ENCODE results near the gene SRCIN1. TPM values are rescaled to one million over a fixed set of nuclear protein-coding genes. Genes with fewer than 3 reads are reported as not detected.

SRCIN1 gene
- total and polyA plus RNA-seq, 7 experiments from 2014 or later: 0.15 to 0.40 (median 0.23) TPM; not detected in 3

- peaks cover 10 to 28% of the 10 kb centered on the region in 2 donors for H3K27me3 ChIP-seq (ENCODE audit: control insufficient read depth in 2 of 2, insufficient read depth in 2 of 2, low read length in 2 of 2)
- Mint-ChIP-seq H3K27me3 (peaks cover 39 to 81% (median 45%) of the 10 kb centered on the region in 5 donors), H3K36me3 (no peaks in the 10 kb centered on the region), H3K27ac (no peak overlapping the region), H3K4me1 (peaks cover 6 to 30% (median 13%) of the 10 kb centered on the region in 7 donors), H3K9me3 (peaks cover 0 to 2% (median 0%) of the 10 kb centered on the region in 11 donors), H3K4me3 (peak overlapping the region in 5 of 10 donors; percentile 2 to 68 (median 12))
- H3K27ac ChIP-seq (ENCODE audit: low read depth, low read length): no peak overlapping the region
- no peak for DNase-seq
- no peak overlapping the region for H3K4me3 ChIP-seq (ENCODE audit: low read length)
- no peaks in the 10 kb centered on the region for H3K36me3 ChIP-seq (ENCODE audit: control insufficient read depth in 2 of 3, insufficient read depth in 3 of 3, low read length in 3 of 3)
- H3K4me1 ChIP-seq (ENCODE audit: control insufficient read depth in 2 of 2, insufficient read depth in 2 of 2, low read length in 2 of 2): peaks cover 9 to 11% of the 10 kb centered on the region in 2 donors
- CTCF ChIA-PET: interaction anchor here (1.2 kb wide), 1 partner anchor 20 kb away, joined by 3 read pairs; no protein-coding TSS in a partner anchor
- no peak for ATAC-seq
- POLR2A ChIA-PET: interaction anchor here (1.5 kb wide), 1 partner anchor 32 kb away, joined by 3 read pairs; no protein-coding TSS in a partner anchor
- intact Hi-C loops (cut with micrococcal nuclease): no loop called here
- no peaks in the 10 kb centered on the region for H3K9me3 ChIP-seq (ENCODE audit: control insufficient read depth in 2 of 3, low read length in 3 of 3)
Measured at GRCh38 chr17:38603786-38604478, 1.8 kb downstream of the SRCIN1 start.

DNA sequence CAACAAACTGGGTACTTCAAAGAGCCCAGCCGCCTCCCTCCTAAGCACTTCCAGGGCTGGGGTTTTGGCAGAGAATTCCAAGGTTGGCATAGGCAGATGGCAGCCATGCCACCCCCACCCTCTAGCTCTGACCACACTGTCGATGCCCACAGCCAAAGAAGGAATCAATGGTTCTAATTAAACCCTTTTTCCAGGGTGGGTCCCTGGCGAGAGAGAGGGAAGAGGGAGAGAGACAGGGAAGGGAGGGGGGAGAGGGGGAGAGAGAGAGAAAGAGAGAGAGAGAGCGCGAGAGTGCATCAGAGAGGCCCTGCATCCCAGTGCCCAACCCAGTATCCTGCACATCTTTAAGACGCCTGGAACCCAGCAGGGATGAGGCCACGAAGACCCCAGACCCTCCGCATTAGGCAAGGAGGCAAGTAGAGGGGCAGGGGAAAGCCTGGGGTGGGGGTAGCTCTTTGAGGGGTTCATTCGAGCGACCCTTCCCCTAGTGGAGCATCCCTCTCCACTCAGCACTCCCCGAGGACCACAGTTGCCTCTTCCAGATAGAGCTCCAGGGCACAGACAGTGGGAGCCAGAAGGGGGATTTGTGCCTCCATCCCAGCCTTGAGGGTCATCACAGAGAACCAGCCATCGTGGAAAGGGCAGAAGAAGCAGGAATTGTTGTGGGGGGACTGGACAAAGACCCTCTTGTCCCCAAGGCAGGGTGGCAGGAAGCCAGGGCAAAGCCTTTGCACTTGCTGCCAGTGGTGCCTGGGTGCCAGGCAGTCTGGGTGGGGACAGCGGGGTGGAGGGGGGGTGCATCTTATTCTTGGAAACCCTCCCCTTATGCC lies 2.6 kb downstream of the SRCIN1 start:
- ATAC-seq: no peak
- ChIA-PET POLR2A (interaction anchor here (1.5 kb wide), 1 partner anchor 32 kb away, joined by 3 read pairs; no protein-coding TSS in a partner anchor), CTCF (interaction anchor here (0.9 to 1.2 kb wide), 2 partner anchors 20 to 45 kb away, joined by 3 to 4 read pairs; no protein-coding TSS in a partner anchor)
- no peak overlapping the region for H3K27ac Mint-ChIP-seq
- intact Hi-C loops (cut with micrococcal nuclease): no loop called here
- peaks cover 36 to 79% (median 45%) of the 10 kb centered on the region in 5 donors for H3K27me3 Mint-ChIP-seq
- H3K9me3 Mint-ChIP-seq: peaks cover 0 to 2% (median 0%) of the 10 kb centered on the region in 11 donors
- H3K36me3 Mint-ChIP-seq: no peaks in the 10 kb centered on the region
- no peak for DNase-seq
- no peaks in the 10 kb centered on the region for H3K36me3 ChIP-seq (ENCODE audit: control insufficient read depth in 2 of 3, insufficient read depth in 3 of 3, low read length in 3 of 3)
- no peak overlapping the region for H3K4me3 ChIP-seq (ENCODE audit: low read length)
- H3K4me1 Mint-ChIP-seq: peaks cover 6 to 29% (median 13%) of the 10 kb centered on the region in 7 donors
- peaks cover 9 to 11% of the 10 kb centered on the region in 2 donors for H3K4me1 ChIP-seq (ENCODE audit: control insufficient read depth in 2 of 2, insufficient read depth in 2 of 2, low read length in 2 of 2)
- peak overlapping the region in 3 of 10 donors; percentile 12 to 47 (median 25) for H3K4me3 Mint-ChIP-seq
- H3K27ac ChIP-seq (ENCODE audit: low read depth, low read length): no peak overlapping the region
- no peaks in the 10 kb centered on the region for H3K9me3 ChIP-seq (ENCODE audit: control insufficient read depth in 2 of 3, low read length in 3 of 3)
- peaks cover 10 to 23% of the 10 kb centered on the region in 2 donors for H3K27me3 ChIP-seq (ENCODE audit: control insufficient read depth in 2 of 2, insufficient read depth in 2 of 2, low read length in 2 of 2)

DNA sequence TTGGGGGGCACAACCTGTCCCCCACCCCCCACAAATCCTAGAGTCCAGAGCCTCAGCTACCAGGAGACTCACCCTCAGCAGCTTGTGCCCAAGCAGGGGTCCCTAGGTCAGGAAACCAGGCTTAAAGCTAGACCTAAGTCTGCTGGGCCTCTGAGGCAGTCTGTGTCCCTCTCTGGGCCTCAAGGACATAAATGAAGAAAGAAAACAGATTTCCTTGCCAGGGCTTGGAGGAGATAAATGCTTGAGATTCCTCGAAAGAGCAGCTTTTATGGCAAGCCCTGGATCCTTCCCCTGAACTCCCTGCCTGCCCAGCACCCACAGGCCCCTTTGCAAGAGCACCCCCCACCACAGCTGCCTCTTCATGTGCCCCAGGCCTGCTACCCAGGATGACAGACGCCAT lies 3.3 kb downstream of the SRCIN1 start:
- ChIA-PET CTCF (interaction anchor here (0.9 kb wide), 1 partner anchor 44 kb away, joined by 4 read pairs; no protein-coding TSS in a partner anchor), POLR2A (interaction anchor here (0.5 to 1.5 kb wide), 2 partner anchors 31 to 235 kb away, joined by 3 read pairs; no protein-coding TSS in a partner anchor)
- Mint-ChIP-seq H3K27me3 (peaks cover 33 to 79% (median 45%) of the 10 kb centered on the region in 5 donors), H3K4me1 (peaks cover under 1 to 25% (median 10%) of the 10 kb centered on the region in 7 donors), H3K27ac (no peak overlapping the region), H3K36me3 (no peaks in the 10 kb centered on the region), H3K9me3 (peaks cover 0 to 2% (median 0%) of the 10 kb centered on the region in 11 donors), H3K4me3 (no peak overlapping the region)
- Histone ChIP-seq H3K27ac (ENCODE audit: low read depth, low read length) (no peak overlapping the region), H3K27me3 (ENCODE audit: control insufficient read depth in 2 of 2, insufficient read depth in 2 of 2, low read length in 2 of 2) (peaks cover 4 to 16% of the 10 kb centered on the region in 2 donors), H3K4me3 (ENCODE audit: low read length) (no peak overlapping the region), H3K36me3 (ENCODE audit: control insufficient read depth in 2 of 3, insufficient read depth in 3 of 3, low read length in 3 of 3) (no peaks in the 10 kb centered on the region), H3K4me1 (ENCODE audit: control insufficient read depth in 2 of 2, insufficient read depth in 2 of 2, low read length in 2 of 2) (peaks cover 9 to 11% of the 10 kb centered on the region in 2 donors), H3K9me3 (ENCODE audit: control insufficient read depth in 2 of 3, low read length in 3 of 3) (no peaks in the 10 kb centered on the region)
- intact Hi-C loops (cut with micrococcal nuclease): no loop called here
- ATAC-seq: no peak
- no peak for DNase-seq

DNA sequence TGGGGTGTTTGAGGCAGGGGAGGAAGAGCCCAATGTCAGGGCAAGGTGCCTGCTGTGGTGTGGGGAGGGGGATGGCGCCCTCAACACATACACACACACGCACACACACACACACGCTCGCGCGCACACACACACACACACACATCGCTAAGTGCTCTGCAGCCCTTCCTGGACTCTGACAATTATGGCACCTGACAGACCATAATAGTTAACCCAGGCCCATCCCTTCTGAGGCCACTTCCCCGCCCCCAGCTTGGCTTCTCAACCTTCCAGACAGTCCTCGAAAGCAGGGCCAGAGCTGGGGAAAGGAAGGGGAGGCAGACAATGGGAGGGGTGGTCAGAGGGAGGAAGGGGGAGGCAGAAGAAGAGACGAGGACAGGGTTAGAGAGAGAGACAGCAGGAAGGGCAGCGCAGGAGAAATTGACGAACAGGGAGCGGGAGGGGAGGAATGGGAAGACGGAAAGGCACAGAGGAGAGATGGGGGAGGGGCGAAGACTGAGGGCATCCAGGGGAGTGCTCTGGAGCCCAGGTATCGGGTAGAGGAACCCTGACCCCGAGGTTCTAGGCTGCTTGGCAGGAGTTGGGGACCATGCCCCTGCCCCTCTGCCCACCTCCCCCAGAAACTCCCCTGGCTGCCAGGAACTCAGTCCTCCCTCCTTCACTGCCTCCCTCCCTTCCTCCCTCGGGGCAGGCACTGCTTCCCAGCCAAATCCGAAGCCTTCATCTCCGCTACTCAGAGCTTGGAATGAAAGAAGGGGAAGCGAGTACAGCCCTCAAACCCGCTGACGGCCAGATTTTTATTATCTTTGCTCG lies 4.0 kb downstream of the SRCIN1 start:
- intact Hi-C loops (cut with micrococcal nuclease): no loop called here
- ChIA-PET CTCF (no interaction called here), POLR2A (interaction anchor here (0.5 kb wide), 1 partner anchor 235 kb away, joined by 3 read pairs; no protein-coding TSS in a partner anchor)
- H3K4me3 Mint-ChIP-seq: no peak overlapping the region
- H3K9me3 ChIP-seq (ENCODE audit: control insufficient read depth in 2 of 3, low read length in 3 of 3): no peaks in the 10 kb centered on the region
- no peaks in the 10 kb centered on the region for H3K36me3 ChIP-seq (ENCODE audit: control insufficient read depth in 2 of 3, insufficient read depth in 3 of 3, low read length in 3 of 3)
- ATAC-seq (no peak), DNase-seq (no peak)
- no peak overlapping the region for H3K4me3 ChIP-seq (ENCODE audit: low read length)
- H3K27me3 ChIP-seq (ENCODE audit: control insufficient read depth in 2 of 2, insufficient read depth in 2 of 2, low read length in 2 of 2): peaks cover 0 to 9% of the 10 kb centered on the region in 2 donors
- peaks cover 0 to 20% (median 6%) of the 10 kb centered on the region in 7 donors for H3K4me1 Mint-ChIP-seq
- H3K36me3 Mint-ChIP-seq: no peaks in the 10 kb centered on the region
- H3K27ac Mint-ChIP-seq: no peak overlapping the region
- H3K9me3 Mint-ChIP-seq: peaks cover 0 to 2% (median 0%) of the 10 kb centered on the region in 11 donors
- no peak overlapping the region for H3K27ac ChIP-seq (ENCODE audit: low read depth, low read length)
- H3K27me3 Mint-ChIP-seq: peaks cover 33 to 79% (median 45%) of the 10 kb centered on the region in 5 donors
- H3K4me1 ChIP-seq (ENCODE audit: control insufficient read depth in 2 of 2, insufficient read depth in 2 of 2, low read length in 2 of 2): peaks cover 5 to 7% of the 10 kb centered on the region in 2 donors

DNA sequence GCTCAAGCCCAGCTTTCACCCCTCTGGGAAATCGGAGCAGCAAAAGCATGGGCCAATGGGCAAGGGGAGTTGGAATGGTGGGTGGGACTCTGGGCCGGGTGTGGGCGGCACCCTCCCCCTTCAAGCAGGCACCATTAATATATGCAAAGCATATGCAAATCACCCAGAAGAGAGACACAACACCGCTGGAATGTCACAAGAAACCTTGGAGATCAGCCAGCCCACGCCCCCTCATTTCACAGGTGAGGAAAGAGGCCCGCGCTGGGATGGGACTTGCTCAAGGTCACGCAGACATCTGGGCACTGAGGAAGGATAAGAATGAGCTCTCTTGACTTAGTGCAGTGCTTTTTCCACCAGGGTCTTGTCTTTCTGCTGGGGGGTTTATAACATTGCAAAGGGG lies 4.8 kb downstream of the SRCIN1 start:
- Mint-ChIP-seq H3K27me3 (peaks cover 39 to 84% (median 49%) of the 10 kb centered on the region in 5 donors), H3K4me1 (peaks cover 0 to 19% (median 3%) of the 10 kb centered on the region in 7 donors), H3K4me3 (no peak overlapping the region), H3K27ac (no peak overlapping the region), H3K9me3 (peaks cover 0 to 2% (median 0%) of the 10 kb centered on the region in 11 donors), H3K36me3 (no peaks in the 10 kb centered on the region)
- no peak overlapping the region for H3K4me3 ChIP-seq (ENCODE audit: low read length)
- no peaks in the 10 kb centered on the region for H3K9me3 ChIP-seq (ENCODE audit: control insufficient read depth in 2 of 3, low read length in 3 of 3)
- intact Hi-C loops (cut with micrococcal nuclease): no loop called here
- peaks cover 0 to 8% of the 10 kb centered on the region in 2 donors for H3K27me3 ChIP-seq (ENCODE audit: control insufficient read depth in 2 of 2, insufficient read depth in 2 of 2, low read length in 2 of 2)
- CTCF ChIA-PET: no interaction called here
- H3K4me1 ChIP-seq (ENCODE audit: control insufficient read depth in 2 of 2, insufficient read depth in 2 of 2, low read length in 2 of 2): no peaks in the 10 kb centered on the region
- no peaks in the 10 kb centered on the region for H3K36me3 ChIP-seq (ENCODE audit: control insufficient read depth in 2 of 3, insufficient read depth in 3 of 3, low read length in 3 of 3)
- ATAC-seq (no peak), DNase-seq (no peak)
- POLR2A ChIA-PET: no interaction called here
- no peak overlapping the region for H3K27ac ChIP-seq (ENCODE audit: low read depth, low read length)

- Histone ChIP-seq H3K27ac (ENCODE audit: low read depth, low read length) (no peak overlapping the region), H3K4me3 (ENCODE audit: low read length) (no peak overlapping the region), H3K4me1 (ENCODE audit: control insufficient read depth in 2 of 2, insufficient read depth in 2 of 2, low read length in 2 of 2) (no peaks in the 10 kb centered on the region), H3K9me3 (ENCODE audit: control insufficient read depth in 2 of 3, low read length in 3 of 3) (no peaks in the 10 kb centered on the region), H3K27me3 (ENCODE audit: control insufficient read depth in 2 of 2, insufficient read depth in 2 of 2, low read length in 2 of 2) (peaks cover 0 to 8% of the 10 kb centered on the region in 2 donors), H3K36me3 (ENCODE audit: control insufficient read depth in 2 of 3, insufficient read depth in 3 of 3, low read length in 3 of 3) (no peaks in the 10 kb centered on the region)
- no peak for DNase-seq
- ChIA-PET POLR2A (no interaction called here), CTCF (no interaction called here)
- H3K27ac Mint-ChIP-seq: peak overlapping the region in 1 of 9 donors; percentile 41
- H3K36me3 Mint-ChIP-seq: no peaks in the 10 kb centered on the region
- H3K27me3 Mint-ChIP-seq: peaks cover 44 to 87% (median 53%) of the 10 kb centered on the region in 5 donors
- intact Hi-C loops (cut with micrococcal nuclease): no loop called here
- peaks cover 0 to 2% (median 0%) of the 10 kb centered on the region in 11 donors for H3K9me3 Mint-ChIP-seq
- no peak for ATAC-seq
- no peak overlapping the region for H3K4me3 Mint-ChIP-seq
- H3K4me1 Mint-ChIP-seq: peaks cover 0 to 18% (median 3%) of the 10 kb centered on the region in 7 donors
Measured at GRCh38 chr17:38600416-38600815, 5.3 kb downstream of the SRCIN1 start.

Measured in naive thymus-derived CD4-positive, alpha-beta T cell (primary cell).